Measurements from ENCODE around the gene PPFIA2. TPM values are rescaled to one million over a fixed set of nuclear protein-coding genes. Genes with fewer than 3 reads are reported as not detected.

Gene PPFIA2
- total RNA-seq, 4 donors from 2014 or later, result 2.0 to 6.6 (median 3.2) TPM; not detected in 1

- no peak for TF ChIP-seq POLR2A (IDR thresholded peaks at IDR 0.05)
- TF ChIP-seq CTCF (IDR thresholded peaks at IDR 0.05), result no peak
- Histone ChIP-seq H3K9me3 (no peaks in the 10 kb centered on the region), H3K27ac (no peak overlapping the region), H3K27me3 (no peaks in the 10 kb centered on the region), H3K36me3 (no peaks in the 10 kb centered on the region), H3K4me3 (no peak overlapping the region), H3K4me1 (no peaks in the 10 kb centered on the region)
- DNase-seq, result no peak
These were observed 319.8 kb downstream of the PPFIA2 start for GRCh38 chr12:81439344-81439743.

DNA sequence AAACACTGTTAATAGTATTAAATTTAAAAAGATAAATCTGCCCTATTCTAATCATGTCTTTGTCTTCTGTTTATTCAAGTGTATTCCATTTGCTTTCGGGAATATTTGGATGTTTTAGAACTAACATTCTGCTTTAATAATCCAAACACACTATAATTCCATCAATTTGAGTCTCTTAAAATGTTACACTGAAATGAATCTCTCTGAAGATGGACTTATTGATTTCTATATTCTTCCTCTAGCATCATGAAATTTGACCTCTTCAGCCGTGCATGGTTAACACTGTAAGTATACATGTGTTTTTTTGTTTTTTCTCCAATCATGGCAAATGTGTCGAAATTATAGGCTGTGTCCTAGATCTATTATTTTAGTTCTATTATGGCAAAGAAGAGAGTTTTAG lies 342.1 kb downstream of the PPFIA2 start:
- TF ChIP-seq CTCF (IDR thresholded peaks at IDR 0.05) (no peak), POLR2A (IDR thresholded peaks at IDR 0.05) (no peak)
- no peaks in the 10 kb centered on the region for H3K27me3 ChIP-seq
- no peak for DNase-seq
- no peaks in the 10 kb centered on the region for H3K4me1 ChIP-seq
- H3K4me3 ChIP-seq, result no peak overlapping the region
- no peaks in the 10 kb centered on the region for H3K36me3 ChIP-seq
- H3K27ac ChIP-seq, result no peak overlapping the region
- H3K9me3 ChIP-seq, result no peaks in the 10 kb centered on the region

DNA sequence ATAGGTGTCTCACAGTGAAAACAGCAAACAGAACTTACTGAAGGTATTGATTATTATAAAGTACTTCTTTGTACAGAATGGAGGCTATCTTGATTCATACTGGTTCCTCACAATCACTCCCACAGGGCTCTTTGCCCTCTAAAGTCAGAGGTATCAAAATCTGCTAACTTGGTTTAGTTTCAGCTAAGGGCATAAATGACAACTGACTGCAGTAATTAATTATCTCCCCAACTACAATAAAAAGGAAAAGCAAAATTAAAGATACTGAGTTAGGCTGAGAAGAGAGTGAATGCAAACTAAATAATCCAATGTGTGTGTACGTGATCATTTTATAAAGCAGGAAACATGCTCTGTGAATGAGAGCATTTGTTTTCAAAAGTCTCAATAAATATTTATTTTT lies 342.6 kb downstream of the PPFIA2 start:
- no peaks in the 10 kb centered on the region for H3K36me3 ChIP-seq
- no peak overlapping the region for H3K4me3 ChIP-seq
- no peak for DNase-seq
- H3K27me3 ChIP-seq, result no peaks in the 10 kb centered on the region
- H3K27ac ChIP-seq, result no peak overlapping the region
- H3K4me1 ChIP-seq, result no peaks in the 10 kb centered on the region
- TF ChIP-seq CTCF (IDR thresholded peaks at IDR 0.05) (no peak), POLR2A (IDR thresholded peaks at IDR 0.05) (no peak)
- no peaks in the 10 kb centered on the region for H3K9me3 ChIP-seq

DNA sequence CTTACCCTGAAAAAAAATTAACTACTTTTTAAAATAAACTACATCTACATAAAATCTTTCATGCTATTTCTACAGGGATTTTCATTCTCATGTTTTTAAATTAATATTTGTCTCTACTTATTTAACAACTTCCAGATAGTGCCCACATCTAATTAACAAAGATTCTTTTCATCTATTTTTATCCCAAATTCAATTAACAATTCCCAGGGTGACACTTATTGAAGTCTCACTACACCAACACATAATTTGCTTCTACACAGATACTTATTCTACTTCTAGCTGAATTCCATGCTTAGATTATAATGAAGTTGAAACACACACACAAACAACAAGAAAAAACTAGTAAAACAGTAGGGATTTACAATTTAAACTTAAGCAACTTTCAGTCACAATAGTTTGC lies 344.7 kb downstream of the PPFIA2 start:
- H3K27me3 ChIP-seq, result no peaks in the 10 kb centered on the region
- no peaks in the 10 kb centered on the region for H3K4me1 ChIP-seq
- TF ChIP-seq CTCF (IDR thresholded peaks at IDR 0.05) (no peak), POLR2A (IDR thresholded peaks at IDR 0.05) (no peak)

DNA sequence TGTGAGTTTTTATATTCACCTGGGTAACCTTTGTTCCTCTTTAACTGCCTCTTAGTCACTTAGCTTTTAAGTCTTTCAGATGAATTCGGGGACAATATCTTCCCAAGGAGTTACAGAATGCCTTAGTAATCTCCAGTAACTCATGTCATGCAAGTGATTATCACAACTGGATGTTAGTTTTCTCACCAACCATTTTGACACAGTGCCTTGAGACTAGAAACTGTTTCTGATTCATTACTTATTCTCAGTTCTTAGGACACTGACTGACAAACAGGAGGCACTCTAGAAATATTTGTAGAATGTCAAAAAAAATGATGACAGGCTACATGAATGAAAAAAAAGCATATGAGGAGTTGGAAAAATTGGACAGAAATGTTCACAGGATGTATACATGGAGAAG lies 346.2 kb downstream of the PPFIA2 start:
- Histone ChIP-seq H3K9me3 (no peaks in the 10 kb centered on the region), H3K4me1 (no peaks in the 10 kb centered on the region), H3K27ac (no peak overlapping the region), H3K36me3 (no peaks in the 10 kb centered on the region), H3K4me3 (no peak overlapping the region), H3K27me3 (no peaks in the 10 kb centered on the region)
- no peak for TF ChIP-seq CTCF (IDR thresholded peaks at IDR 0.05)
- no peak for DNase-seq

More for the DNA sequence above, 344.7 kb downstream of the PPFIA2 start:
- no peak for DNase-seq
- H3K9me3 ChIP-seq, result no peaks in the 10 kb centered on the region
- no peaks in the 10 kb centered on the region for H3K36me3 ChIP-seq
- H3K27ac ChIP-seq, result no peak overlapping the region
- H3K4me3 ChIP-seq, result no peak overlapping the region

- no peak overlapping the region for H3K27ac ChIP-seq
- TF ChIP-seq POLR2A (IDR thresholded peaks at IDR 0.05) (no peak), CTCF (IDR thresholded peaks at IDR 0.05) (no peak)
- H3K4me1 ChIP-seq, result no peaks in the 10 kb centered on the region
- H3K4me3 ChIP-seq, result no peak overlapping the region
- H3K36me3 ChIP-seq, result no peaks in the 10 kb centered on the region
- H3K9me3 ChIP-seq, result no peaks in the 10 kb centered on the region
- H3K27me3 ChIP-seq, result no peaks in the 10 kb centered on the region
- no peak for DNase-seq
These were observed 355.8 kb downstream of the PPFIA2 start for GRCh38 chr12:81403348-81403747.

Measured in Peyer's patch (tissue), 4 donors.